Measurements from ENCODE around the gene TRA2B. TPM values are rescaled to one million over a fixed set of nuclear protein-coding genes. Genes with fewer than 3 reads are reported as not detected.
A peak's percentile ranks its signal among the peaks of the same experiment; 100 is the strongest.

Gene TRA2B
- total RNA-seq: 496 TPM

DNA sequence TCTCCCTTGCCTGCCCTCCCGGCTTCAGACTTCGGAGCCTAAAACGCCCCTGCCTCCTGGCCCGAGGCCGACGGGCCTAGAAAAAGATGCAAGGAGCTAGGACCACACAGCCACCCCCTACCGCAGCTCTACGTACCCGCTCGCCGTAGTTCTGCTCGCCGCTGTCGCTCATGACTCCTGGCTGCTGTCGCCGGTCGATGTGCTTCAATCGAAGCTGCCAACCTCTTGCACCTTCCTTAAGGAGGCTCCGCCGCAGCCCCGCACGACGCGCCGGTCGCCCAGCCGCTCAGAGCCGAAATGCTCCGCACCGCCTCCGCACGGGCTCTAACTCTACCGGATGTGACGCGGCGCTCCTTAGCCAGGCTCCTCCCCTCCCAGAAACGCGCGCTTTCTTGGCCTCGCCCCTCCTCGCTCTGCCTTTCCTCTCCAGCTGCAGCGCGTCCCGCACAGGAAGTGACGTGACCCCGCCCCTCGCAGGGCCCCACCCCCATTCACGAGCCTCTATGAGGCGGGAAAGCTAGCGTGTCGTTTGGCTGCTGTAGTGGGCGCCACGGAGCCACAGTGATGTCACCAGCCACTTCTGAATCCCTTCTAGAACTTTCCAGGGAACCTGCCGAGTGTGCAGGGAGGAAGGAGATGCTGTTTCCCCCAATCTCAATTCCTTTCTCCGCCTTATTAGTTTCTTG is at the start of gene TRA2B:
TRA2B (minus strand) TSS at position 326 of the 686 bp plus-strand sequence; CDS start at position 172, 154 bp downstream.
- Histone ChIP-seq H3K4me3 (ENCODE audit: low read length) (peak within 1 kb of the TSS; percentile 96), H3K27me3 (ENCODE audit: insufficient read depth, low read length) (no peaks in the 10 kb centered on the region), H3K4me1 (ENCODE audit: insufficient read depth, low read length) (peaks cover 28% of the 10 kb centered on the region), H3K9me3 (ENCODE audit: low read depth, low read length) (no peaks in the 10 kb centered on the region)

DNA sequence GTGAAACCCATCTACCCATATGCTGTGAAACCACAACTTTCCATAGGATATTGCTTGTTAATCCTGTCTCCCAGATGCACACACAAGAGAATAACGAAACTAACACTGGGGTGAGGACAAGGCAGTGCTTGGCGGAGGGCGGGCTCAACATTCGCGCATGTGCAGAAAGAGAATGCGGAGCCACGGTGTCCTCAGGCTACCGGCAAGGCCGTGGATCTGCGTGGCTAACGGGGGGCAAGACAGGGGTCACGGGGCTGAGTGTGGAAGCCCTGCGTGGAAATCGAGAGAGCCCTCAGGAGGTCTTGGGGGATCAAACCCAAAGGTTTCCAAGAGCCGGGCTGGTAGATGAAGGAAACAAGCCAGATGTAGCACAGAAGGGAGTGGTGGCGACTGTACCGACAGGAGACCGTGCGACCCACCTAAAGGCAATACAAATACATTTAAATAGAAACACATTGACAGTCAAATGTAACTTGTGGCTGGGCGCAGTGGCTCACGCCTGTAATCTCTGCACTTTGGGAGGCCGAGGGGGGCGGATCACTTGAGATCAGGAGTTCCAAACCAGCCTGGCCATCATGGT is 48.5 kb upstream of the TRA2B start:
- Histone ChIP-seq H3K4me1 (ENCODE audit: insufficient read depth, low read length) (peaks cover 6% of the 10 kb centered on the region), H3K27me3 (ENCODE audit: insufficient read depth, low read length) (peaks cover 4% of the 10 kb centered on the region), H3K9me3 (ENCODE audit: low read depth, low read length) (no peaks in the 10 kb centered on the region), H3K4me3 (ENCODE audit: low read length) (no peak overlapping the region)

DNA sequence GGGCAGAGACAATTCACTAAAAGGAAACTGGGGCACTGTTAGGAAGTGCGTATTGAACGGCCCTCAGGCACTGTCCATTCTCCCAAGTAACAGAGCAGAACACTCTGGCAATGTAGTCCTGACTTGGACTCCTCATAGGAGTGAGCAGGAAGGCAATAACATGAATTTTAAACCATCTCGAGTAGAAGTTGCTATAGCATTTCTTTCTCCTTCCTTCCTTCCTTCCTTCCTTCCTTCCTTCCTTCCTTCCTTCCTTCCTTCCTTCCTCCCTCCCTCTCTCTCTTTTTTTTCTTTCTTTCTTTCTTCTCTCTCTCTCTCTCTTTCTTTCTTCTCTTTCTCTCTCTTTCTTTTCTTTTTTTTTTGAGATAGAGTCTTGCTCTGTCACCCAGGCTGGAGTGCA is 46.4 kb upstream of the TRA2B start:
- peaks cover 6% of the 10 kb centered on the region for H3K4me1 ChIP-seq (ENCODE audit: insufficient read depth, low read length)
- H3K9me3 ChIP-seq (ENCODE audit: low read depth, low read length): no peaks in the 10 kb centered on the region
- peaks cover 4% of the 10 kb centered on the region for H3K27me3 ChIP-seq (ENCODE audit: insufficient read depth, low read length)
- no peak overlapping the region for H3K4me3 ChIP-seq (ENCODE audit: low read length)

DNA sequence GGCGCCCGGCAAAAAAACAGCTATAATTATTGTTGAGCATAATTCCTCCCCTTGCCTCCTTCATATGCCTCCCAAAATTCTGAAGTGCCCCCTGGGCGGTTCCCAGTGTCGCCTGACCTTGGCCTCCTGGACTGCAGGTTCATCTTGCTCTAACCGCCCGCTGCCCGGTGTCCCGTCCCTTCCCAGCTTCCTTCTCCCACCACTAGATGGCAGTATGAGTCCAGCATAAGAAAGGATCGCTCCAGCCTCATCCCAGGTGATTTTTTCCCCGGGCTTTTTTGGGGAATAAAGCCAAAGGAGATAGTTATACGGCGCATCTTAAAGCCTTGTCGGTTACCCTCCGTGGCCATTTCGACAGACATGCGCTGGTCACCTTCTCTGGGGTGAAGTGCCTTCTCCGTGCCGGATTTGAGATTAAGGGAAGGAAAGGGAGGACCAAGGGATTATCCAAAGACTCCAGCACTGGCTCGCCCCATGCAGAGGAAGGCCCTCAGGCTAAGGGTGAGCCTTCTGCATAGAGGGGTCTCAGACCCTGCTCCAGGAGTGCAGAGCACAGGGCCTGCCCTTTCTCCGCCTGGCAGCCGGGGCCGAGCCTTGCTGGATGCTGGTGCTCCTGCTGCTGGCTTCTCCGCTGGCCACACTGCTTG is 45.8 kb upstream of the TRA2B start:
- peaks cover 4% of the 10 kb centered on the region for H3K27me3 ChIP-seq (ENCODE audit: insufficient read depth, low read length)
- no peak overlapping the region for H3K4me3 ChIP-seq (ENCODE audit: low read length)
- no peaks in the 10 kb centered on the region for H3K9me3 ChIP-seq (ENCODE audit: low read depth, low read length)
- peaks cover 6% of the 10 kb centered on the region for H3K4me1 ChIP-seq (ENCODE audit: insufficient read depth, low read length)

DNA sequence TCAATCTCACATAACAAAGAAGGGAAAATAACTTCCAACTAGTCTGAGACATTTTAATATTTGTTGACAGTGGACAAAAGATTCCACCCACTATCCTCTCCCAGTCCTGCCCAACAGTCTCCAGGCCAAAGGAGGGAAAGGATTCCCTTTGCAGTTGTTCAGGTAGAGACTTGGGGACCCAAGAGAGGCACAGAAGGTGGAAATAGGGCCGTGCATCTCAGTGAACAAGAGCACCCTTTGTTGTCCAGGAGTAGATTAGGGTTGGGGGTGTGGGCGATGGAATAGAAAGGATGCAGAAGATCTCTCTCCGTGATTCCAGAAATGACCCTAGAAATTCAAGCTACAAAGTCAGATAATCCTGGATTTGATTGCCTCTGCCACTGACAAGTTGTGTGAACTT is 44.8 kb upstream of the TRA2B start:
- peaks cover 6% of the 10 kb centered on the region for H3K4me1 ChIP-seq (ENCODE audit: insufficient read depth, low read length)
- no peaks in the 10 kb centered on the region for H3K9me3 ChIP-seq (ENCODE audit: low read depth, low read length)
- no peak overlapping the region for H3K4me3 ChIP-seq (ENCODE audit: low read length)
- H3K27me3 ChIP-seq (ENCODE audit: insufficient read depth, low read length): peaks cover 4% of the 10 kb centered on the region

DNA sequence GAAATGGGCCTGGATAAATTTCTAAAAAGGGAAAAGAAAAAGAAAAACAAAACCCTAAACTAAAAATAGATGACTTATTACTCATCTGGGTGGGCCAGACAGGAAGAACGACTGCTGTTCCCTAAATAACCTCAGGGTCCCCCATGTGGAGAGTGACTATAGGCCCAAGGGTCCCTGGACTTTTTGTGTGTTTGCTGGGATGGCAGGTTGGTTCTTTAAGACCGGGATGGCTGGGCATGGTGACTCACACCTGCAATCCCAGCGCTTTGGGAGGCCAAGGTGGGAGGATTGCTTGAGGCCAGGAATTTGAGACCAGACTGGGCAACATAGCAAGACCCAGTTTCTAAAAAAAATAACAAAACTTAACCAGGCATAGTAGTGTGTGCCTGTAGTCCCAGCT is 43.8 kb upstream of the TRA2B start:
- H3K9me3 ChIP-seq (ENCODE audit: low read depth, low read length): no peaks in the 10 kb centered on the region

DNA sequence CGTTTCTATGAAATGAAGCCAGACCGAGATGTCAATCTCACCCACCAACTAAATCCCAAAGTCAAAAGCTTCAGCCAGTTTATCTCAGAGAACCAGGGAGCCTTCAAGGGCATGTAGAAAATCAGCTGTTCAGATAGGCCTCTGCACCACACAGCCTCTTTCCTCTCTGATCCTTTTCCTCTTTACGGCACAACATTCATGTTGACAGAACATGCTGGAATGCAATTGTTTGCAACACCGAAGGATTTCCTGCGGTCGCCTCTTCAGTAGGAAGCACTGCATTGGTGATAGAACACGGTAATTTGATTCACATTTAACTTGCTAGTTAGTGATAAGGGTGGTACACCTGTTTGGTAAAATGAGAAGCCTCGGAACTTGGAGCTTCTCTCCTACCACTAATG is 41.9 kb upstream of the TRA2B start:
- H3K4me1 ChIP-seq (ENCODE audit: insufficient read depth, low read length): peaks cover 6% of the 10 kb centered on the region
- no peaks in the 10 kb centered on the region for H3K9me3 ChIP-seq (ENCODE audit: low read depth, low read length)
- peaks cover 4% of the 10 kb centered on the region for H3K27me3 ChIP-seq (ENCODE audit: insufficient read depth, low read length)
- no peak overlapping the region for H3K4me3 ChIP-seq (ENCODE audit: low read length)

More for the DNA sequence above, 43.8 kb upstream of the TRA2B start:
- no peak overlapping the region for H3K4me3 ChIP-seq (ENCODE audit: low read length)
- H3K4me1 ChIP-seq (ENCODE audit: insufficient read depth, low read length): peaks cover 6% of the 10 kb centered on the region
- H3K27me3 ChIP-seq (ENCODE audit: insufficient read depth, low read length): peaks cover 4% of the 10 kb centered on the region

DNA sequence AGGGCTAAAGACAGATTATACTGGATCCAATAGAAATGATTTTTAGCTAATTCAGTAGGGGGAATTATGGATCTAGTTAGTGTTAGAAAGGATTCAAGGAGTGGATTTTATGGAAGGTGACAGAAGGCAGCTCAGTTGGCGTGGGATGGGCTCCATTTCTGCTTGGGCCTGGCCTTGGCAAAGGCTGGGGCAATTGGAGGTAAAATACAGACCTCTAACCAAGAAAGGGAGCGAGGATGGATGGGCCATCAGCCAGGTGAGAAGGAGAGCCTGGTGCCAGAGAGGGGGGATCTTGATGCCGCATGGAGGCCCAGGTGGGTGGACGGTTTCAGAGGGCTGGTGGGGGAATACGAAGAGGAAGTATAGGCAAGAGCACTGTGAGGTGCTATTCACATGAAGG is 40.7 kb upstream of the TRA2B start:
- H3K9me3 ChIP-seq (ENCODE audit: low read depth, low read length): no peaks in the 10 kb centered on the region

DNA sequence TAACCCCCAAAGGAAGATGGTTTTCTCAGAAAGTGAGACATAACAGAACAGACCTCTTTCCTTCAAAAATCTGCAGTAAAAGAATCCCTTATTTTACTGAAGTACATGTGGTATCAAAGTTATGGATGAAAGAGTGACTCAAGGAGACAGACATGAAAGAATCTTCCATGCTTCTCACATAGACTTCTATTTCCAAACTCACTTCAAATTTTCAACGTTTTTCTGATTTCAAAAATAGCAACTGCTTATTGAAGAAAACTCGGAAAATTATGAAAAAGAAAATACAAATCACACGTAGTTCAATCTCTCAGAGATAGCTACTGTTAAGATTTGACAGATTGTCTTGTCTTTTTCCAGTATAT is 39.8 kb upstream of the TRA2B start:
- H3K9me3 ChIP-seq (ENCODE audit: low read depth, low read length): no peaks in the 10 kb centered on the region
- no peak overlapping the region for H3K4me3 ChIP-seq (ENCODE audit: low read length)

More for the DNA sequence above, 40.7 kb upstream of the TRA2B start:
- Histone ChIP-seq H3K4me1 (ENCODE audit: insufficient read depth, low read length) (peaks cover under 1% of the 10 kb centered on the region), H3K27me3 (ENCODE audit: insufficient read depth, low read length) (no peaks in the 10 kb centered on the region), H3K4me3 (ENCODE audit: low read length) (no peak overlapping the region)

DNA sequence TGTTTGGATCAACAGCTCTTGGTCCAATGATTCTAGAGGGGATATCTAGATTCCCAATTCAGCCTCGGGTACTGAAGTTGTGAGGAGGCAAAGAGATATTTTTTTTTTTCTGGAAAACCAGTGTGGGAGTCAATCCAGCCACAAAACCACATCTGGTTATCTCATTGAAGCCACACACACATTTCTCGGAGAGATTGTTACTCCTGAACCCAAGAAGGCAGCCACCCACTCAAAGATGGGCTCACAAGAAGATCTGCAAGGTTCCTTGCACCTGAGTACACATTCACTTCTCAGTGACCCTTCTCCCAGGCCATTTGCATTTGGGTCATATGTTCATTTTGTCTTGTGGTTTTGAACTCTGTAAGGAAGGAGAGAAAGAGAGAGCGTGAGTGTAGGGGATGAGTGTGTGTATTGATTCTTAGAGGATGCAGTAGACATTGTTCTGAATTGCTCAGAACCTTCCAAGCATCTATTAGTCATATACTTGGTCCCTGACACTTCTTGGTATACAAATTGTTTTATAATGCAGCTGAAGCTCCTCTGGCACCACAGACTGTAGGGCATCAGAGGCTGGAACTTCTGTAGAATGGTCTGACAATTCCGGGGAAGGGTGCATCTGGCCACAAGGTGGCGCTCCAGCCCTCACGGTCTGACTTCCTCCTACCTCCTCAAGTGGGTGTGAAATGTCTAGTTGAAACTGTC is 39.3 kb upstream of the TRA2B start:
- no peaks in the 10 kb centered on the region for H3K9me3 ChIP-seq (ENCODE audit: low read depth, low read length)
- H3K4me3 ChIP-seq (ENCODE audit: low read length): no peak overlapping the region
- H3K27me3 ChIP-seq (ENCODE audit: insufficient read depth, low read length): no peaks in the 10 kb centered on the region
- H3K4me1 ChIP-seq (ENCODE audit: insufficient read depth, low read length): no peaks in the 10 kb centered on the region

More for the DNA sequence above, 39.8 kb upstream of the TRA2B start:
- Histone ChIP-seq H3K27me3 (ENCODE audit: insufficient read depth, low read length) (no peaks in the 10 kb centered on the region), H3K4me1 (ENCODE audit: insufficient read depth, low read length) (no peaks in the 10 kb centered on the region)

DNA sequence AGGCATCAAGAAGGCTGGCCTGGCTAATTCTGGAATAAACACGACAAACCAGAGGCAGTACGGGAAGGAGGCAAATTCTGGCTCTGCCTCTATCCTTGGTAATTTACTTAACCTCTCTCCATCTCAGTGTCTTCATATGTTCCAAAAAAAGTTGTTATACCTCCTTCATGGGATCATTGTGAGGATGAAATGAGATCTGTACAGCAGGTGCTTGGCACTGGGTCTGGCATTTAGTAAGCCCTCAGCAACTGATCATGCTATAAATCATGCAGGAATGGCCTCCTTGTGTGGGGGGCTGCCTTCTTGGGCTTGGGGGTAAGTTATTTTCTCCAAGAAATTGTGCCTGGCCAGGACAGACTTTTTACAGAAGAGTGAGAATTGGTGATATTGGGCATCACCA is 38.3 kb upstream of the TRA2B start:
- no peaks in the 10 kb centered on the region for H3K9me3 ChIP-seq (ENCODE audit: low read depth, low read length)
- H3K27me3 ChIP-seq (ENCODE audit: insufficient read depth, low read length): no peaks in the 10 kb centered on the region
- H3K4me1 ChIP-seq (ENCODE audit: insufficient read depth, low read length): no peaks in the 10 kb centered on the region
- H3K4me3 ChIP-seq (ENCODE audit: low read length): no peak overlapping the region

DNA sequence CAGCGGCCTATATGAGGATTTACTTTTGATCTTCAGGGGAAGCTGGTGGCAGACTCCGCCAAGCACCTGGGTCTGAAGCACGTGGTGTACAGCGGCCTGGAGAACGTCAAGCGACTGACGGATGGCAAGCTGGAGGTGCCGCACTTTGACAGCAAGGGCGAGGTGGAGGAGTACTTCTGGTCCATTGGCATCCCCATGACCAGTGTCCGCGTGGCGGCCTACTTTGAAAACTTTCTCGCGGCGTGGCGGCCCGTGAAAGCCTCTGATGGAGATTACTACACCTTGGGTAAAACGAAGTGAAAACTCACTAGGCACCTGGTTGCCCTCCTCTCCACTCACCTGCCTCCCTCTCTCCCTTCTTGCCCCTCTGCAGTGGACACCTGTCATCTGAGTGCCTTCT is 33.8 kb upstream of the TRA2B start:
- Histone ChIP-seq H3K4me1 (ENCODE audit: insufficient read depth, low read length) (no peaks in the 10 kb centered on the region), H3K4me3 (ENCODE audit: low read length) (no peak overlapping the region), H3K27me3 (ENCODE audit: insufficient read depth, low read length) (no peaks in the 10 kb centered on the region), H3K9me3 (ENCODE audit: low read depth, low read length) (no peaks in the 10 kb centered on the region)

DNA sequence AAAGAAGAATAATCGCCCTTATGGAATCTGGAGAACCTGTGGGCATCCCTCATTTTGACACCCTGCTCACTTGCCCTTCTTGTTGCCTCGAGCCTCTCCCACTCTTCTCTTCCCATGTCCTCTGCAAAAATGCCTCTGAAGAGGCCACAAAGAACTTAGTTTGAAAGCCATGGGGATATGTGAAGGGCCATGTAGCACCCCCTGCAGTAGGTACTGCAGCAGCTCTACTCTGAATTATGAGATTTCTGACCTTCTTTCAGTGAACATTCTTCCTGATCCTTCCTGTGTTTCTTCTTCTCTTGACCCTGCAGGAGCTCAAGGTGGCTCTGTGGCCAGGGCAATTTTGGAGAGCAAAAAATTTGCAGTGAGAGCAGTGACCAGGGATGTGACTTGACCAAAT is 30.4 kb upstream of the TRA2B start:
- Histone ChIP-seq H3K9me3 (ENCODE audit: low read depth, low read length) (no peaks in the 10 kb centered on the region), H3K4me1 (ENCODE audit: insufficient read depth, low read length) (no peaks in the 10 kb centered on the region), H3K27me3 (ENCODE audit: insufficient read depth, low read length) (no peaks in the 10 kb centered on the region), H3K4me3 (ENCODE audit: low read length) (no peak overlapping the region)

DNA sequence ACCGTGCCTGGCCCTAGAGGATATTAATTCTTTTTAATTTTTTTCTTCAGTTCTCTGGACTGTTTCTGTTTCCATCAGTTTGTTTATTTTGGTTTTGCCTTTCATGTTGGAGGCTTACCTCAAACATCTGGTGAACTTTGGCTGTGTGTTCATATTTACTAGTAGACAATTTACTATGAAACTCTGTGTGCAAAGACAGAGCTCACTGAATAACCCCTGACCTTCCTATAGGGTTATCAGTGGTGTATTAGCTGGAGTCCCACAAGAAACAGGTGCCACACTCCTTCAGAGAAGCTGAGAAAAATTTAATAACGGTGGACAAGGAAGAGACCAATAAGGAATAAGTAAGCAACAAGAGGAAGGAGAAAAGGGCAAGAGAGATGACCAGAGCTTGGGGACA is 28.8 kb upstream of the TRA2B start:
- H3K4me3 ChIP-seq (ENCODE audit: low read length): no peak overlapping the region
- no peaks in the 10 kb centered on the region for H3K9me3 ChIP-seq (ENCODE audit: low read depth, low read length)
- H3K27me3 ChIP-seq (ENCODE audit: insufficient read depth, low read length): no peaks in the 10 kb centered on the region
- H3K4me1 ChIP-seq (ENCODE audit: insufficient read depth, low read length): no peaks in the 10 kb centered on the region

DNA sequence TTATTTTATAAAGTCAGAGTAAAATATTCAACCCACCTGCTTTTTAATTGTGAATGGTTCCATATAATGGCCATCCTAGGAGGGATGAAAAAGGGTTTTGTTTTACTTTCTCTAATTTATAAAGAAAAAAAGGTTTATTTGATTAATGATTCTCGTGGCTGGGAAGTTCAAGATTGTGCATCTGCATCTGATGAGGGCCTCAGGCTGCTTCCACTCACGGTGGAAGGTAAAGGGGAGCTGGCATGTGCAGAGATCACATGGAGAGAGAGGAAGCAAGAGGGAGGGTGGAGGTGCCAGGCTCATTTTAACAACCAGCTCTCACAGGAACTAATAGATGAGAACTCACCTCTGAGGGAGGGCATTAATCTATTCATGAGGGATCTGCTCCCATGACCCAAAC is 27.7 kb upstream of the TRA2B start:
- H3K9me3 ChIP-seq (ENCODE audit: low read depth, low read length): no peaks in the 10 kb centered on the region
- H3K27me3 ChIP-seq (ENCODE audit: insufficient read depth, low read length): no peaks in the 10 kb centered on the region
- H3K4me3 ChIP-seq (ENCODE audit: low read length): no peak overlapping the region
- H3K4me1 ChIP-seq (ENCODE audit: insufficient read depth, low read length): peaks cover 8% of the 10 kb centered on the region

Data from mononuclear cell (primary cell).